Esophagus muscularis mucosa (tissue), 4 donors: ENCODE data around the gene ZNF17. TPM values are rescaled to one million over a fixed set of nuclear protein-coding genes. Genes with fewer than 3 reads are reported as not detected.

Experiments
- DNase-seq: peaks from one replicate; pipeline ENCODE4 v3.0.0-alpha.2; 2017; ENCODE audit errors: extremely low spot score
- H3K27ac ChIP-seq, 4 donors: fragments of 200-600 bp; sonication (generic); replicated peaks in 1 of 4; 1 replicate in 3 of 4; 2 replicates in 1 of 4; pipeline ENCODE4 v1.5.1; 2016 to 2019; ENCODE audit warnings: mild to moderate bottlenecking in 1 of 4
- H3K27me3 ChIP-seq, 4 donors: fragments of 200-600 bp; sonication (generic); one replicate each; pipeline versions ENCODE4 v1.5.1 to v1.6.0; 2016 to 2019
- H3K36me3 ChIP-seq, 4 donors: fragments of 200-600 bp; sonication (generic); one replicate each; pipeline ENCODE4 v1.5.1; 2016 to 2019
- H3K4me1 ChIP-seq, 4 donors: fragments of 200-600 bp; sonication (generic); one replicate each; pipeline ENCODE4 v1.5.1; 2016 to 2019
- H3K4me3 ChIP-seq, 4 donors: fragments of 200-600 bp; sonication (generic); 1 replicate in 2 of 4; 2 replicates in 2 of 4; pipeline ENCODE4 v1.5.1; 2016 to 2019; ENCODE audit warnings: mild to moderate bottlenecking in 4 of 4, moderate library complexity in 1 of 4
- H3K9me3 ChIP-seq, 4 donors: fragments of 200-600 bp; sonication (generic); 1 replicate in 3 of 4; 2 replicates in 1 of 4; pipeline ENCODE4 v1.5.1; 2016 to 2019
- CTCF ChIP-seq, 3 experiments: fragments of 200-600 bp in 2 of 3; fragments of 450-650 bp in 1 of 3; sonication (generic) in 2 of 3; IDR thresholded peaks; one replicate each; pipeline ENCODE4 v1.5.1; 2017 to 2019; ENCODE audit warnings: antibody characterized with exemption in 3 of 3, mild to moderate bottlenecking in 2 of 3, moderate library complexity in 1 of 3
- EP300 ChIP-seq: sonication (generic); formaldehyde crosslinking; IDR thresholded peaks from one replicate; pipeline ENCODE4 v1.6.1; 2017; ENCODE audit warnings: antibody characterized with exemption
- POLR2A ChIP-seq: fragments of 450-650 bp; IDR thresholded peaks from one replicate; pipeline ENCODE4 v1.6.1; 2017; ENCODE audit warnings: antibody characterized with exemption, moderate library complexity, mild to moderate bottlenecking, low read depth
- POLR2AphosphoS5 ChIP-seq, 2 donors: sonication (generic); formaldehyde crosslinking; IDR thresholded peaks; one replicate each; pipeline ENCODE4 v1.6.1; 2017; ENCODE audit warnings: antibody characterized with exemption in 2 of 2
- WGBS: methylation state at CpG from one replicate; pipeline ENCODE4 v1.1.5; 2018; 5-methylcytosine and 5-hydroxymethylcytosine counted together
- intact Hi-C: fragments of 100-400 bp; cut with DNase I; formaldehyde crosslinking; loops from one replicate; pipeline ENCODE4 v1.15.1; 2023
- total RNA-seq, 4 donors: library from RNA; depleted of rRNA; stranded (reverse); fragments of >200 nt; gene quantifications; one replicate each; pipeline versions ENCODE4 v1.1.0 to v1.2.1, GENCODE V29; 2016

ZNF17 gene
- total RNA-seq, 4 donors from 2014 or later: 6.1 to 9.6 (median 8.8) TPM

- 90% methylated on average over 4 of the region's 4 CpGs for WGBS
- Histone ChIP-seq H3K27ac (no peak overlapping the region), H3K9me3 (peaks cover 3 to 87% (median 61%) of the 10 kb centered on the region in 4 donors), H3K36me3 (peaks cover 58 to 84% (median 74%) of the 10 kb centered on the region in 4 donors), H3K4me1 (no peaks in the 10 kb centered on the region), H3K4me3 (no peak overlapping the region), H3K27me3 (no peaks in the 10 kb centered on the region)
- intact Hi-C loops: no loop called here
- DNase-seq: no peak
- TF ChIP-seq POLR2AphosphoS5 (IDR thresholded peaks at IDR 0.05) (no peak), POLR2A (no peak), CTCF (IDR thresholded peaks at IDR 0.05) (no peak), EP300 (no peak)
Measured at GRCh38 chr19:57419439-57419838, 8.5 kb downstream of the ZNF17 start.

DNA sequence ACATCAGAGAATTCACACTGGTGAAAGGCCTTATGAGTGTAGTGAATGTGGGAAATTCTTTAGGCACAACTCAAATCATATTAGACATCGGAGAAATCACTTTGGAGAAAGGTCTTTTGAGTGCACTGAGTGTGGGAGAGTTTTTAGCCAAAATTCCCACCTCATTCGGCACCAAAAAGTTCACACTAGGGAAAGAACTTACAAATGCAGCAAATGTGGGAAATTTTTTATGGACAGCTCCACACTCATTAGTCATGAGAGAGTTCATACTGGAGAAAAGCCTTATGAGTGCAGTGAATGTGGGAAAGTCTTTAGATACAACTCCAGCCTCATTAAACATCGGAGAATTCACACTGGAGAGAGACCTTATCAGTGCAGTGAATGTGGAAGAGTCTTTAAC lies 10.1 kb downstream of the ZNF17 start:
- WGBS: 97% methylated on average over 3 of the region's 3 CpGs
- no peak for DNase-seq
- Histone ChIP-seq H3K27ac (no peak overlapping the region), H3K4me1 (no peaks in the 10 kb centered on the region), H3K36me3 (peaks cover 52 to 68% (median 61%) of the 10 kb centered on the region in 4 donors), H3K9me3 (peaks cover 3 to 86% (median 61%) of the 10 kb centered on the region in 4 donors), H3K27me3 (no peaks in the 10 kb centered on the region), H3K4me3 (no peak overlapping the region)
- intact Hi-C loops: no loop called here
- TF ChIP-seq CTCF (IDR thresholded peaks at IDR 0.05) (no peak), EP300 (no peak), POLR2AphosphoS5 (IDR thresholded peaks at IDR 0.05) (no peak), POLR2A (no peak)

GRCh38 chr19:57434386-57435061 lies 23.6 kb downstream of the ZNF17 start:
- no peaks in the 10 kb centered on the region for H3K9me3 ChIP-seq
- H3K27ac ChIP-seq: peak overlapping the region in 3 of 4 donors; percentile 47 to 74 (median 67)
- TF ChIP-seq POLR2AphosphoS5 (IDR thresholded peaks at IDR 0.05) (no peak), CTCF (IDR thresholded peaks at IDR 0.05) (no peak), POLR2A (no peak), EP300 (no peak)
- peaks cover 0 to 18% (median 10%) of the 10 kb centered on the region in 4 donors for H3K36me3 ChIP-seq
- DNase-seq: no peak
- peaks cover 16 to 25% (median 22%) of the 10 kb centered on the region in 4 donors for H3K4me1 ChIP-seq
- intact Hi-C loops: loop anchor here (2.0 kb wide), 1 partner anchor 24 kb away; the partner anchor contains the start of gene ZNF17
- no peaks in the 10 kb centered on the region for H3K27me3 ChIP-seq
- 26% methylated on average over 15 of the region's 15 CpGs for WGBS
- H3K4me3 ChIP-seq: peak overlapping the region; percentile 75 to 85 (median 80)

- intact Hi-C loops: loop anchor here (2.0 kb wide), 1 partner anchor 25 kb away; the partner anchor contains the start of gene ZNF17
- peak within 1 kb of the TSS; percentile 47 to 74 (median 59) for H3K27ac ChIP-seq
Measured at GRCh38 chr19:57435062-57435978, 24.4 kb downstream of the ZNF17 start, which contains the start of gene ZNF749. Gene ZNF749, plus strand, starts transcription at chr19:57435325. Its CDS starts 254 bp downstream, at chr19:57435579.

More at GRCh38 chr19:57435062-57435978, 24.4 kb downstream of the ZNF17 start, which contains the start of gene ZNF749:
- peak; percentile 100 for DNase-seq
- TF ChIP-seq POLR2AphosphoS5 (IDR thresholded peaks at IDR 0.05): peak; percentile 53 to 92
- no peak for TF ChIP-seq CTCF (IDR thresholded peaks at IDR 0.05)
- Histone ChIP-seq H3K36me3 (peaks cover 0 to 18% (median 10%) of the 10 kb centered on the region in 4 donors), H3K9me3 (peaks cover 0 to 2% (median 0%) of the 10 kb centered on the region in 4 donors), H3K4me3 (peak within 1 kb of the TSS; percentile 75 to 85 (median 80)), H3K4me1 (peaks cover 16 to 25% (median 22%) of the 10 kb centered on the region in 4 donors), H3K27me3 (no peaks in the 10 kb centered on the region)
- under 1% methylated on average over 14 of the region's 61 CpGs for WGBS
